ENCODE data around the gene SLCO6A1.

Gene SLCO6A1

GRCh38 chr5:102451082-102451481, 47.7 kb downstream of the SLCO6A1 start:
- DNase-seq (ENCODE audit: low spot score) = no peak

- no peak for DNase-seq (ENCODE audit: low spot score)
Observed at GRCh38 chr5:102450313-102450990, 48.3 kb downstream of the SLCO6A1 start.

- no peak for DNase-seq (ENCODE audit: low spot score)
Observed at GRCh38 chr5:102433473-102433872, 65.3 kb downstream of the SLCO6A1 start.

GRCh38 chr5:102421647-102422046, 77.2 kb downstream of the SLCO6A1 start:
- no peak for DNase-seq (ENCODE audit: low spot score)

- no peak for DNase-seq (ENCODE audit: low spot score)
Observed at GRCh38 chr5:102418531-102418930, 80.3 kb downstream of the SLCO6A1 start.

- DNase-seq (ENCODE audit: low spot score) = no peak
Observed at GRCh38 chr5:102414448-102414847, 84.4 kb downstream of the SLCO6A1 start.

GRCh38 chr5:102388235-102388634, 110.6 kb downstream of the SLCO6A1 start:
- DNase-seq (ENCODE audit: low spot score) = no peak

GRCh38 chr5:102385365-102385764, 113.4 kb downstream of the SLCO6A1 start:
- DNase-seq (ENCODE audit: low spot score) = no peak

- no peak for DNase-seq (ENCODE audit: low spot score)
Observed at GRCh38 chr5:102380174-102380573, 118.6 kb downstream of the SLCO6A1 start.

- DNase-seq (ENCODE audit: low spot score) = no peak
Observed at GRCh38 chr5:102375876-102376275, 122.9 kb downstream of the SLCO6A1 start.

- no peak for DNase-seq (ENCODE audit: low spot score)
Observed at GRCh38 chr5:102375272-102375671, 123.5 kb downstream of the SLCO6A1 start.

GRCh38 chr5:102368392-102368791, 130.4 kb downstream of the SLCO6A1 start:
- no peak for DNase-seq (ENCODE audit: low spot score)

GRCh38 chr5:102341681-102342288, 157.0 kb downstream of the SLCO6A1 start:
- DNase-seq (ENCODE audit: low spot score) = no peak

GRCh38 chr5:102324714-102325113, 174.1 kb downstream of the SLCO6A1 start:
- DNase-seq (ENCODE audit: low spot score) = no peak
